HEK293T (cell line): ENCODE data around the gene DPP8.

Experiments used
- ARNT ChIP-seq: fragments of 450-650 bp; IDR thresholded peaks from 2 replicates; pipeline ENCODE4 v1.6.1; 2017; ENCODE audit warnings: mild to moderate bottlenecking
- BHLHE40 ChIP-seq: fragments of 450-650 bp; IDR thresholded peaks from 2 replicates; pipeline ENCODE4 v1.6.1; 2016; ENCODE audit warnings: mild to moderate bottlenecking, moderate library complexity, borderline replicate concordance
- CTBP1 ChIP-seq: fragments of 450-650 bp; IDR thresholded peaks from 2 replicates; pipeline ENCODE4 v1.6.1; 2016; ENCODE audit warnings: borderline replicate concordance
- ELF4 ChIP-seq: fragments of 450-650 bp; IDR thresholded peaks from 2 replicates; pipeline ENCODE4 v1.6.1; 2017; ENCODE audit warnings: antibody characterized with exemption
- FOXA1 ChIP-seq: fragments of 450-650 bp; IDR thresholded peaks from 2 replicates; pipeline ENCODE4 v1.6.1; 2016; ENCODE audit warnings: mild to moderate bottlenecking
- NFRKB ChIP-seq: fragments of 450-650 bp; IDR thresholded peaks from 2 replicates; pipeline ENCODE4 v1.6.1; 2016; ENCODE audit warnings: mild to moderate bottlenecking, moderate library complexity
- PKNOX1 ChIP-seq: fragments of 450-650 bp; IDR thresholded peaks from 2 replicates; pipeline ENCODE4 v1.6.1; 2016
- SP1 ChIP-seq: fragments of 450-650 bp; IDR thresholded peaks from 2 replicates; pipeline ENCODE4 v1.6.1; 2017
- SUZ12 ChIP-seq: fragments of 450-650 bp; IDR thresholded peaks from 2 replicates; pipeline ENCODE4 v1.6.1; 2016; ENCODE audit warnings: mild to moderate bottlenecking
- TARDBP ChIP-seq: fragments of 450-650 bp; IDR thresholded peaks from 2 replicates; pipeline ENCODE4 v1.6.1; 2016

DNA sequence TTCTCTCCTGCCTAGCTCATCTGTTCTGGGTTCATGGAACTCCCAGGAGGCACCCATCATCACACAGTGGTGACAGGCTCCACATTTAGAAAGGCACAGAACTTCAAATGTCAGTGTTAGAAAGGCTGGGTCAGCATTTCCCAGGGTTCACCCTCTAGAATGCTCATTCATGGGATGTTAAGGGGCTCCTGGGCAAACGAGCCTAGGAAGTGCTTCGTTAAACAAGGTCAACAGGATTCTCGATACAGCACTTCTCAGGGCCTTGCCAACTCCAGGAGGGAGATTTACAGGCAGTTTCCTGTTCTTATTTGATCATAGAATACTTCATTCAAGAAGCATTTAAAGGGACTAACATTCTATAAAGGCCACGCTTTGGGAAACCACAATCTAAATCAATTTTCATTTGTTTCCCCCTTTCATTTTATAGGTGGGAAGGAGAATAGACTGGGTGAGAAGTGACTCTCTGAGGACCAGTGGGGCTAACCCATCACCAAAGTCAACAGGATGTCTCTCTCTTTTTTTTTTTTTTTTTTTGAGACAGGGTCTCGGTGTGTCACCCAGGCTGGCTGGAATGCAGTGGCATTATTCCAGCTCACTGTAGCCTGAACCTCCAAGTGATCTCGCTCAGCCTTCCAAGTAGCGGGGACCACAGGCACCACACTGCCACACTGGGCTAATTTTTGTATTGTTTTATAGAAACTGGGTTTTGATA is 109.0 kb downstream of the DPP8 start:
- TF ChIP-seq NFRKB (no peak), CTBP1 (no peak), SUZ12 (no peak), TARDBP (no peak), BHLHE40 (no peak), PKNOX1 (no peak), FOXA1 (no peak), ELF4 (no peak), ARNT (no peak), SP1 (no peak)
